Lung microvascular endothelial cell (primary cell): ENCODE measurements around the gene KIAA1217. TPM values are rescaled to one million over a fixed set of nuclear protein-coding genes. Genes with fewer than 3 reads are reported as not detected.
A peak's percentile ranks its signal among the peaks of the same experiment; 100 is the strongest.

ENCODE experiments used
- DNase-seq, 2 donors: peaks; one replicate each; pipeline versions ENCODE4 v3.0.0 to v3.0.0-alpha.2; 2010; ENCODE audit warnings: low read depth in 2 of 2
- total RNA-seq: library from RNA; depleted of rRNA; stranded (reverse); fragments of >200 nt; gene quantifications from 2 replicates; pipeline ENCODE4 v1.2.1, GENCODE V29; 2014

KIAA1217 gene
- total RNA-seq, 1 donor from 2014 or later, result 2.8 TPM

GRCh38 chr10:24209432-24209771 lies 464 bp downstream of the KIAA1217 start:
- DNase-seq, result peak; percentile 7 to 54

DNA sequence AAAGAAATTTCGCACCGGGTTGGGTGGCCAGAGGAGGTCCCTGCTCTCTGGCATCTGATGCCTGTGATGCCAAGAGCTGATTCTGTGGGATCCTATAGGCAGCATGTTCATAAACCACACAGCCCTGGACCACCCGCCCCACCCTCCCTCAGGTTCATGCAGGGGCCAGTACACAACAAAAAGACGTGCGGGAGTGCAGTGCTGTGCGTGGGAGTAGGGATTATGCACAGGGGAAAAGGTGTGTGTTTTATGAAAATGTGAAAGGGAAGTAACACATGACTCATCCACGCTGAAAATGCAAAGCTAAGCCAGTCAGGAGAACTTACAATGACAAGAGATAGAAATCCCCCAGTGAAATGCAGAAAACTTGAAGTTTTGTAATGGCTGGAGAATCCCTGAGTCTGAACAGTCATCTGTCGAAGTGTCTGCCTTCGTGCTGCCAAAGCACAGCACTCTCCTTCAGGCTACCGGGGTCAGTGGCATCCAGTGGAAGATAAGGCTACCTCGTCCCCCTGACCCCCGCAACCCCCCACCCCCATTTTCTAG lies 1.1 kb downstream of the KIAA1217 start:
- peak; percentile 31 to 88 for DNase-seq

- DNase-seq, result peak in 1 of 2 donors; percentile 7
Measured at GRCh38 chr10:24210501-24210900, 1.6 kb downstream of the KIAA1217 start.

DNA sequence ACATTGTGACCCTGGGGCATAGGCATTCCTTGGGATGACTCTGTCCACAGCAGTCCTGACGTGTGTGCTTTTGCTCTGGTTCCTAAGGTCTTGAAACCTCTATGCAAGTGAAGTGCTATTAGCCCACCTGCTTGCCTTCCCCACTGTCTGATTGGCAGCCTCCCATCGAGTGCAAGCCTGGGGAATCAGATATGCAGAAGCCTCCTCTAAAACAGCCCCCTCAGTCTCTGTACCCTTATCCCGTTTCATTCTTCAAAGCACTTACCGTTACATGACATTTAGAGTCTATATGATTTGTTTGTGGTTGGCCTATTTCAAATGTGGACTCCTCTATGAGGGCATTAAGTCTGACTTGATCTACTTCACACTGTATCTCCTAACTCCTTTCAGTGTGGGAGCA lies 4.3 kb downstream of the KIAA1217 start:
- DNase-seq, result no peak

DNA sequence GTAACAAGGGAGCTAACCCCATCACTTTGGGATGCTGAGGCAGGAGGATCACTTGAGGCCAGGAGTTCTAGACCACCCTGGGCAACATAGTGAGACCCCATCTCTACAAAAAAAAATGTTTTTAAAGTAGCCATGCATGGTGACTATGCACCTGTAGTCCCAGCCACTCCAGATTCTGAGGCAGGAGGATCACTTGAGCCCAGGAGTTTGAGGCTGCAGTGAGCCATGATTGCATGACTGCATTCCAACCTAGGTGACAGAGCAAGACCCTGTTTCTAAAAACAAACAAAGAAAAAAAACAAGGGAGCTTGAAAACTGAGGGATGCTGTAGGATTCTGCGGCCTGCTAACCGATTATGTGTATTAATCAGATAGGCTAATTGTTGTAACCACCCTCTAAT lies 4.9 kb downstream of the KIAA1217 start:
- DNase-seq, result no peak

- DNase-seq, result no peak
Measured at GRCh38 chr10:24214762-24215161, 5.8 kb downstream of the KIAA1217 start.

GRCh38 chr10:24215196-24215595 lies 6.3 kb downstream of the KIAA1217 start:
- DNase-seq, result no peak

DNA sequence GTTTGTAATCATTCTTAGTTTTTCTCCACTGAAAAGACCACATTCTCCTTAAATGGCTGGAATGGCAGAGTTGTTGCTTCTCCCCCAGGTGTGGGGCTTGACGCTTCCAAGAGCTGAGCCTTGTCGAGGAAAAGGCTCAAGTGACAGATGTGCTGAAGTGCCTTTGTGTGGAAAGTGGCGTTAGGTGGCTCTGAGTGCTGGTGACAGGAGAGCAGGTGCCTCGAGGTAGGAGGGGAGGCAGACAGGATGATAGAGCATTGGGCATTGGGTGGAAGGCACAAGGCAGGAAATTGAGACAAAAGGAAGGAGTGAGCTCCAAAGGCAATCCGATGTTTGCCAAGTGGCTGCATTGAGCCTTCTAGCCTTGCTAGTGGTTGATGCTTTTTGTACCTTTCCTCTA lies 6.7 kb downstream of the KIAA1217 start:
- no peak for DNase-seq

- DNase-seq, result no peak
Measured at GRCh38 chr10:24219963-24220362, 11.0 kb downstream of the KIAA1217 start.

- no peak for DNase-seq
Measured at GRCh38 chr10:24223341-24223740, 14.4 kb downstream of the KIAA1217 start.

DNA sequence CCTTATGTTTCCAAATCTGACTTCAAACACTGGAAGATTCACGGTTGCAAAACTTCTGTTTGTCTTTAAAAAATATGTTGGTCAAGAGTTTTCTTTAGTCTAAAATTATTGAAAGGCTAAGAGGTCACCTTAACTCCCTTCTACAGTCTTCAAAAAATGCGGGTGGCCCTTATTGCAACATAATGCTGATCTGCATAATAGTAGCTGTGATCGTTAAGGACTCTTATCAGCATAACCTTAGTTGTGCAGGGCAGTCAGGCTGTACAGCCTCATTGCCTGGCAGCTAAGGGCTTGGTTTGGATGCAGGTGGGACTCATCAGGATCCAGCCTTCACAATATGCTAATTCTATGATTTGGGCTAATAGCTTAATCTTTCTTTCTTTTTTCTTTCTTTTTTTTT lies 15.0 kb downstream of the KIAA1217 start:
- no peak for DNase-seq

GRCh38 chr10:24228642-24229041 lies 19.7 kb downstream of the KIAA1217 start:
- DNase-seq, result no peak

- no peak for DNase-seq
Measured at GRCh38 chr10:24229909-24230308, 21.0 kb downstream of the KIAA1217 start.

GRCh38 chr10:24231200-24231599 lies 22.3 kb downstream of the KIAA1217 start:
- no peak for DNase-seq

GRCh38 chr10:24234784-24235183 lies 25.8 kb downstream of the KIAA1217 start:
- no peak for DNase-seq

- DNase-seq, result no peak
Measured at GRCh38 chr10:24235471-24235870, 26.5 kb downstream of the KIAA1217 start.

DNA sequence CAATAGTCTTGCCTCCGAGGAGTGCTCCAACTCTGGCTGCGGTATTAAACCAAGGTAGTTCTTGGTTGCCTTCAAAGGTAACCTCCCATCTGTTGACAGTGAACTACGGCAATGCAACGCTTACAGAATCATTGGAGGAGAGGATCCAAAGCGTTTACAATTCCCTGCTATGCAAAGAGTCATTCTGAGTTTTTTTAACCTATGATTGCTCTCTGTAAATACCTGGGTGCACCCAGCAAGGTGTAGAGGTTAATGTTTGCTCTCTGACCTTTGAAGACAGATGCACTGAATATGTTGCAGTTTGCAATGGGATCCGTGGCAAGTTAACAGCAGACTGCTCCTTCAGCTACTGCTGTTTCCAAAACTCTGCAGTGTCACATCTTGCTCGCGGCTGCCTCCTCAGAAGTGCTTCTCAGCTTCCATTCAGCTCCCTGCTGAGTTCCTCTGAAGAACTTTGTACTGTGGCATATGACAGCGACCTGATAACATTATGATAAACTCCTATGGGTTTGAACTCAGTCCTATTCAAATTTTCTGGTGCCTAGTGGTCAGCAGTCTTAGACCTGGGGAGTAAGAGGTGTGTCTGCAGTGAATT lies 29.0 kb downstream of the KIAA1217 start:
- DNase-seq, result no peak

DNA sequence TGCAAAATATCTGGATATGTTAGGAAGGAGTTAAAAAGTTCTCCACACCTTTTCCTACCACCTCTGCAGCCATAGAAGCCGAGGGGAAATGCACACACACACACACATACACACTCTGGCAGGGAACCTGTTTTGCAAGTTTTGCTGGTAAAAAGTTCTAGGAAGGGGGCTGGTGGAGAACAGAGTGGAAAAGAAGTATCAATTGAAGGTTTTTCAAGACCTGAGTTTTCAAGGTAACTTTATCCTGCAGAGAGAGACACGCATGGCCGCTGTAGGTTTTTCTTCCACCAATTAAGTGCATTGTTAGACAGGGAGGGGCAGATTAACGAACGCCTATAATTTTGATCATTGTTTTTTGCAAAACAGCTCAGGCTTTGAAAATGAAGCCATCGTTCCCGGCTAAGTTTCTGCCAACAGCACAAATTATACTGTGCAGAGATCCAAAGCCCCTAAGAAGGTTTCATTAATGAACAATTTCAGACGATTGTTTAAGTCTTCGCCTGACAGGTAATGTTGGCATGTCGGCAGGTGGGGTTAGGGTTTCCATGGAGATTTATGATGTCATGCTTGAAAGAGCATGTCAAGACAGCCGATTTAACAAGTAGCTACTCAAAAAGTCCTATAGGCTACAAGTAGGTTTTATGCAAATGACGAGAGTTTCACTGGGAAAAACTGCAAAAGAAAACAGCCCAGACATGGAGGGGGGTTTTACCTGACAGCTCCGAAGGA lies 29.7 kb downstream of the KIAA1217 start:
- peak in 1 of 2 donors; percentile 31 for DNase-seq

DNA sequence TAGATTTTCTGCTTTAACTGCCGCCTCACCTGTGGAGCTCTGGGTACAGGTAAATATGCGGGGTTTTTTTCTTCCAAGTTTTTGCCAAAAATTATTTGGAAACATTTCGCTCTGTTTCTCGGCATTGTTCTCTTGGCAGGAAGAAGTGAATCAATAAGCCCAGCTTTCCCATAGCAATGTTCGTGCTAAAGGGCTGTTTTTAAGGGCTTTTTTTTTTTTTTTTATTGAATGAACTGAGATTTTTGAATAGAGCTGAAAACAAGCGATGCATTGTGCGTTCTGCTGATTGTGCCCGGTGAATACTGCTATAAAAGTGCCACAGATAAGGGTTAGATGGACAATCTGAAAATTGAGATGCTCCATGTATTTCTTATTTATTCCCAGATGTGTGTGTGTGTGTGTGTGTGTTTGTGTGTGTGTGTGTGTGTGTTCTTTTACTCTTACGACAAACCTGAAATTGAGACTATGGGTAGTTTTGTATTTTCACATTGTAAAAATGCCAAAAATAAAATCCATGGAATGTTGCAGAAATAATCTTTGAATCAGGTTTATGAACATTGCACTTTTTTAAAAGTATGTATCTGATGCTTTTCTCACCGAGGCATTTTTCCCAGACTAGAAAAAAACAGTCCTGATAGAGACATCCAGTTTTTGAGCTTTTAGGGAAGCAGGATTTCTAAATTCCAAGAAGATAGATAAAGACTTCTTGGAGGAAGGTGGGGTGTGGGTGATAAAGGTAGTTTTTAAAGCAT lies 30.5 kb downstream of the KIAA1217 start:
- DNase-seq, result peak in 1 of 2 donors; percentile 47

DNA sequence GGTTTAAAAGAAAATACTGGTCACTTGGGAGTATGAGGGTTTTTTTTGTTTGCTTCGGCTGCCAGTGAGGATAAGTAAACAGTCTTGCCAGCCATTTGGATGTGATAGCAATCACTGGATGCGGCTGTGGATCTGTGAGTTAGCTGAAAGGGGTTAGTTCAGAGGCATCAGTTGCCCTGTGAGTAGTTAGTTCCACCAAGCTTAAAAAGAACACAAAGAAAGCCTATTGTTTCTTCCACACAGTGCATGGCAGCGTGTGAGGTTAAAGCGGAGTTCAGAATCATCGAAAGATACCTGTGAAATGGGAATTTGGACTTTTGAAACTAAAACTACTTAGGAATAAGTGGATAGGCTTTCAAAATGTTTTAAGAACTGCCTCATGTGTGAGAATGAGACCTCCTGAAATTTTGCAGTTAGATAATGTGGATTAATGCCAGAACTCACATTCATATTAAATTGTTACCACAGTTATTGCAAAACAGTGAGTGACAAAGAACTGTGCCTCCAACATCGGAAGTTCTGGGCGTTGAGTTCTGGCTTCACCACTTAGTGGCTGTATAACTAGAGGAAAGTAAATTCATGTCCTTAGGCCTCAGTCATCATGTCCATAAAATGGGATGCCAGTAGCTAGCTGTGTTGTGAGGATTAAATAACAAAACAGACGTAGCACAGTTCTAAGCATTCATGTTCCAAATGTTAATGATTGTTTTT lies 31.3 kb downstream of the KIAA1217 start:
- DNase-seq, result peak in 1 of 2 donors; percentile 29

DNA sequence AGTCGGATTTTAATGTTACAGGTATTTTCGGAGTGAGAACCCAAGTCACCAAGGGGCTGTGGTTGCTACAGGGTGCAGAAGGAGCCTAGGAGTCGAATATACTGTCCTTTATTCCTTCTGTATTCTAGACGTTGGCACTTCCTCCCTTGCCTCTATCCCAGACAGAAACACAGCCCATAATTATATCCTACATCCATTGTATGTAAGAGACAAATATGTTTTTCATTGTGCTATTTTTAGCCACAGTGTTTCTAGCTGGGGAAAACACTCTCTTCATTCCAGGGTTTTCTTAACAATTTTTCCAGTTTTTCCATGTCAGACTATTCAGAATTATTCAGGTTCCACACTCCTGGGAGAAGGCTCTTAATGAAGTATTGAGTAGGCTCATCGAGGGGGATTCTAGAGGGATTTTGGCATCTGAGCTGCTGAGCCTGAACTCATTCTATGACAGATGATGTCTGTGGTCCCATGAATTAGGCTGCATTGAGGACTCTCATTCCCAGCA lies 32.6 kb downstream of the KIAA1217 start:
- peak in 1 of 2 donors; percentile 21 for DNase-seq

GRCh38 chr10:24242562-24242961 lies 33.6 kb downstream of the KIAA1217 start:
- DNase-seq, result no peak
